NCI-H1436 (cell line): Measurements from ENCODE around the gene IQCF5.
"Not testable (repeated sequence)": the region's sequence is repeated elsewhere in the genome, so short reads cannot be mapped to it uniquely, and the experiment has no call there.

ENCODE experiments used
- DNase-seq: peaks from one replicate; lab custom pipeline; 2025; lab: John Stamatoyannopoulos, UW

The IQCF5 gene

GRCh38 chr3:51875501-51875900 lies at the start of gene IQCF5:
TSS of gene IQCF5 (minus strand) at chr3:51875601. CDS start at chr3:51875531, 70 bp downstream.
- DNase-seq: no peak

GRCh38 chr3:51921081-51921578 lies 45.7 kb upstream of the IQCF5 start:
- DNase-seq: no peak

- no peak for DNase-seq
Measured at GRCh38 chr3:51916418-51916817, 41.0 kb upstream of the IQCF5 start.

- no peak for DNase-seq
Measured at GRCh38 chr3:51908026-51908425, 32.6 kb upstream of the IQCF5 start.

- DNase-seq: no peak
Measured at GRCh38 chr3:51904034-51904823, 28.8 kb upstream of the IQCF5 start.

- DNase-seq: not testable (repeated sequence)
Measured at GRCh38 chr3:51902361-51902760, 27.0 kb upstream of the IQCF5 start.

GRCh38 chr3:51900043-51900442 lies 24.6 kb upstream of the IQCF5 start:
- not testable (repeated sequence) for DNase-seq

GRCh38 chr3:51897391-51897790 lies 22.0 kb upstream of the IQCF5 start:
- no peak for DNase-seq

GRCh38 chr3:51896607-51897305 lies 21.4 kb upstream of the IQCF5 start:
- no peak for DNase-seq

- no peak for DNase-seq
Measured at GRCh38 chr3:51894939-51895338, 19.5 kb upstream of the IQCF5 start.

- DNase-seq: no peak
Measured at GRCh38 chr3:51894391-51894790, 19.0 kb upstream of the IQCF5 start.

GRCh38 chr3:51891242-51892039 lies 16.0 kb upstream of the IQCF5 start:
- DNase-seq: no peak

- no peak for DNase-seq
Measured at GRCh38 chr3:51888463-51889105, 13.2 kb upstream of the IQCF5 start.

GRCh38 chr3:51887620-51888019 lies 12.2 kb upstream of the IQCF5 start:
- no peak for DNase-seq

GRCh38 chr3:51886447-51886846 lies 11.0 kb upstream of the IQCF5 start:
- no peak for DNase-seq

- no peak for DNase-seq
Measured at GRCh38 chr3:51879937-51880336, 4.5 kb upstream of the IQCF5 start.

GRCh38 chr3:51876186-51876585 lies 785 bp upstream of the IQCF5 start:
- no peak for DNase-seq

GRCh38 chr3:51874889-51875288 lies 512 bp downstream of the IQCF5 start:
- DNase-seq: no peak

- no peak for DNase-seq
Measured at GRCh38 chr3:51874411-51874810, 990 bp downstream of the IQCF5 start.

- no peak for DNase-seq
Measured at GRCh38 chr3:51873876-51874275, 1.5 kb downstream of the IQCF5 start.

GRCh38 chr3:51873253-51873766 lies 2.1 kb downstream of the IQCF5 start:
- DNase-seq: no peak

GRCh38 chr3:51869304-51869703 lies 6.1 kb downstream of the IQCF5 start:
- DNase-seq: no peak
